HCT116 (cell line): ENCODE measurements around the gene SOX6. TPM values are rescaled to one million over a fixed set of nuclear protein-coding genes. Genes with fewer than 3 reads are reported as not detected.

Experiments
- ATAC-seq: fragments of 200-7000 bp; cut with Tn5 transposase; 2 replicates; pipeline ENCODE4 v1.9.1; 2020; ENCODE audit warnings: mild to moderate bottlenecking, moderate library complexity
- BruUV-seq: library from RNA; stranded (reverse); fragments of 400-500 nt; replicated peaks from 2 replicates; lab custom pipeline; 2021; lab: Mats Ljungman, UMichigan
- CTCF ChIA-PET: fragments of 300-600 bp; sonication (Branson Sonifier 250); formaldehyde crosslinking; loops from one replicate; lab custom pipeline; 2021; ENCODE audit warnings: antibody characterized with exemption; lab: Charles Lee
- POLR2A ChIA-PET: fragments of 300-600, 350-600 bp; sonication (Branson Sonifier 250); formaldehyde crosslinking; loops from one replicate; lab custom pipeline; 2021; ENCODE audit warnings: antibody characterized with exemption; lab: Charles Lee
- RAD21 ChIA-PET, 2 experiments: fragments of 300-600 bp; sonication (Branson Sonifier 250); formaldehyde crosslinking; loops; one replicate each; lab custom pipeline; 2023; ENCODE audit warnings: low total read pairs in 2 of 2; ENCODE audit not compliant: uncharacterized antibody in 2 of 2, unreplicated experiment in 2 of 2, low non-redundant PET in 1 of 2; lab: Charles Lee
- DNase-seq: peaks from one replicate; pipeline ENCODE4 v3.0.0-alpha.2; 2010; ENCODE audit warnings: low read depth, low spot score
- H2AFZ ChIP-seq: fragments of 200-600 bp; shearing (Covaris generic), sonication (generic); 2 replicates; pipeline ENCODE4 v1.6.1; 2017; ENCODE audit warnings: low read depth, mixed run types, mixed read lengths, antibody characterized with exemption, low read length; ENCODE audit not compliant: poor library complexity, severe bottlenecking
- H3K27ac ChIP-seq: 2 replicates; pipeline ENCODE4 v1.5.1; 2012; ENCODE audit warnings: low read depth, low read length
- H3K27me3 ChIP-seq: fragments of 200-600 bp; sonication (generic); 2 replicates; pipeline ENCODE4 v1.6.1; 2016; ENCODE audit warnings: mixed run types, low read length, mixed read lengths; ENCODE audit not compliant: insufficient read depth
- H3K36me3 ChIP-seq, 2 experiments: fragments of 200-500 bp in 1 of 2; fragments of 200-600 bp in 1 of 2; sonication (Bioruptor generic) in 1 of 2; sonication (generic) in 1 of 2; 2 replicates each; pipeline versions ENCODE4 v1.5.1 to v1.6.1; 2014 to 2016; ENCODE audit warnings: low read length in 2 of 2, inconsistent platforms in 1 of 2, mixed read lengths in 1 of 2, mixed run types in 1 of 2; ENCODE audit not compliant: insufficient read depth in 2 of 2, control insufficient read depth in 1 of 2
- H3K4me1 ChIP-seq, 2 experiments: fragments of 200-600 bp in 1 of 2; sonication (generic) in 1 of 2; 2 replicates each; pipeline versions ENCODE4 v1.5.1 to v1.6.1; 2012 to 2017; ENCODE audit warnings: low read length in 2 of 2, inconsistent platforms in 1 of 2, mild to moderate bottlenecking in 1 of 2, mixed read lengths in 1 of 2, mixed run types in 1 of 2, moderate library complexity in 1 of 2; ENCODE audit not compliant: insufficient read depth in 2 of 2, control insufficient read depth in 1 of 2
- H3K4me2 ChIP-seq: fragments of 200-600 bp; sonication (generic); 2 replicates; pipeline ENCODE4 v1.6.1; 2017; ENCODE audit warnings: mixed run types, low read length, mixed read lengths
- H3K4me3 ChIP-seq, 2 experiments: fragments of 200-600 bp in 1 of 2; sonication (generic) in 1 of 2; replicated peaks in 1 of 2; 2 replicates each; pipeline ENCODE4 v1.5.1; 2011 to 2016; ENCODE audit warnings: low read length in 2 of 2, control low read depth in 1 of 2, low read depth in 1 of 2, mild to moderate bottlenecking in 1 of 2, mixed read lengths in 1 of 2, mixed run types in 1 of 2
- H3K79me2 ChIP-seq: fragments of 200-600 bp; sonication (generic); 2 replicates; pipeline ENCODE4 v1.6.1; 2017; ENCODE audit warnings: mild to moderate bottlenecking, mixed run types, low read length, moderate library complexity, mixed read lengths; ENCODE audit not compliant: insufficient read depth
- H3K9ac ChIP-seq: fragments of 200-600 bp; sonication (generic); 2 replicates; pipeline ENCODE4 v1.6.1; 2016; ENCODE audit warnings: low read length, mixed read lengths
- H3K9me2 ChIP-seq: fragments of 200-600 bp; sonication (generic), shearing (Covaris generic); 2 replicates; pipeline ENCODE4 v1.6.1; 2017; ENCODE audit warnings: mixed run types, mild to moderate bottlenecking, moderate library complexity; ENCODE audit not compliant: insufficient read depth
- H3K9me3 ChIP-seq, 2 experiments: fragments of 200-500 bp in 1 of 2; fragments of 200-600 bp in 1 of 2; sonication (Bioruptor generic) in 1 of 2; sonication (generic) in 1 of 2; 2 replicates each; pipeline ENCODE4 v1.6.1; 2014 to 2017; ENCODE audit warnings: low read length in 2 of 2, mixed read lengths in 2 of 2, inconsistent platforms in 1 of 2, low read depth in 1 of 2, mild to moderate bottlenecking in 1 of 2, mixed run types in 1 of 2, moderate library complexity in 1 of 2; ENCODE audit not compliant: control insufficient read depth in 1 of 2, insufficient read depth in 1 of 2
- H4K20me1 ChIP-seq: fragments of 200-600 bp; sonication (generic), shearing (Covaris generic); 2 replicates; pipeline ENCODE4 v1.6.1; 2017; ENCODE audit warnings: mixed run types, mild to moderate bottlenecking, moderate library complexity; ENCODE audit not compliant: insufficient read depth
- CBX3 ChIP-seq: IDR thresholded peaks from 2 replicates; pipeline ENCODE4 v1.6.1; 2012; ENCODE audit warnings: low read depth
- CEBPB ChIP-seq: IDR thresholded peaks from 2 replicates; pipeline ENCODE4 v1.6.1; 2012; ENCODE audit warnings: low read depth
- CTCF ChIP-seq, 3 experiments: fragments of 200-600 bp in 1 of 3; sonication (generic) in 1 of 3; IDR thresholded peaks in 2 of 3; conservative IDR thresholded peaks in 1 of 3; 2 replicates each; pipeline ENCODE4 v1.5.1; 2012 to 2017; ENCODE audit warnings: low read depth in 2 of 3, low read length in 2 of 3, antibody characterized with exemption in 1 of 3, borderline replicate concordance in 1 of 3, control low read depth in 1 of 3, mild to moderate bottlenecking in 1 of 3, mixed read lengths in 1 of 3, mixed run types in 1 of 3, moderate library complexity in 1 of 3; ENCODE audit not compliant: insufficient read depth in 1 of 3
- JUND ChIP-seq: IDR thresholded peaks from 2 replicates; pipeline ENCODE4 v1.6.1; 2012
- MAX ChIP-seq: IDR thresholded peaks from 2 replicates; pipeline ENCODE4 v1.6.1; 2012
- POLR2A ChIP-seq: IDR thresholded peaks from 2 replicates; pipeline ENCODE4 v1.7.0; 2011; ENCODE audit warnings: borderline replicate concordance; ENCODE audit not compliant: insufficient read depth, insufficient read length; ENCODE audit errors: extremely low read depth
- RAD21 ChIP-seq: IDR thresholded peaks from 2 replicates; pipeline ENCODE4 v1.6.1; 2012; ENCODE audit warnings: low read depth, mild to moderate bottlenecking
- SIN3A ChIP-seq: IDR thresholded peaks from 2 replicates; pipeline ENCODE4 v1.6.1; 2012; ENCODE audit warnings: low read depth
- SP1 ChIP-seq: IDR thresholded peaks from 2 replicates; pipeline ENCODE4 v1.6.1; 2012; ENCODE audit warnings: low read depth
- SRF ChIP-seq: IDR thresholded peaks from 2 replicates; pipeline ENCODE4 v1.6.1; 2012; ENCODE audit warnings: low read depth
- TCF7L2 ChIP-seq: IDR thresholded peaks from 2 replicates; pipeline ENCODE4 v1.7.0; 2011; ENCODE audit warnings: borderline replicate concordance, inconsistent platforms; ENCODE audit not compliant: insufficient read depth, insufficient read length; ENCODE audit errors: extremely low read depth
- YY1 ChIP-seq: IDR thresholded peaks from 2 replicates; pipeline ENCODE4 v1.6.1; 2011; ENCODE audit warnings: low read length, low read depth, moderate library complexity, mild to moderate bottlenecking; ENCODE audit not compliant: insufficient replicate concordance; ENCODE audit errors: extremely low read depth
- ZBTB33 ChIP-seq: IDR thresholded peaks from 2 replicates; pipeline ENCODE4 v1.6.1; 2011; ENCODE audit warnings: mild to moderate bottlenecking, low read length, moderate library complexity; ENCODE audit not compliant: insufficient replicate concordance; ENCODE audit errors: extremely low read depth
- ZFX ChIP-seq: fragments of 450-650 bp; IDR thresholded peaks from 2 replicates; pipeline ENCODE4 v1.6.1; 2017
- ZNF274 ChIP-seq: fragments of 200-500 bp; sonication (Bioruptor generic); IDR thresholded peaks from 2 replicates; pipeline ENCODE4 v1.6.1; 2014; ENCODE audit warnings: mild to moderate bottlenecking, low read depth, low read length, inconsistent platforms
- intact Hi-C: fragments of 100-400 bp; cut with micrococcal nuclease; formaldehyde crosslinking; loops from 2 replicates; pipeline ENCODE4 v1.10.0; 2022
- total RNA-seq: library from RNA; stranded (reverse); gene quantifications from one replicate; pipeline ENCODE4 v1.2.1, GENCODE V29; 2021; ENCODE audit not compliant: unreplicated experiment
- TF ChIP-seq, protein P1 (sequence below): IDR thresholded peaks from 2 replicates; pipeline ENCODE4 v1.6.1; 2012

Gene SOX6
- total RNA-seq, 1 experiment from 2014 or later: 0.81 TPM

GRCh38 chr11:15955595-15955994, 400.8 kb downstream of the SOX6 start:
- CTCF ChIA-PET: no interaction called here
- Histone ChIP-seq H3K36me3 (no peaks in the 10 kb centered on the region), H2AFZ (no peak overlapping the region), H3K4me3 (no peak overlapping the region)
- no peak for TF ChIP-seq YY1
- no peak for TF ChIP-seq ZNF274
- no peak for TF ChIP-seq SIN3A
- TF ChIP-seq SP1: no peak
- TF ChIP-seq ZBTB33: no peak
- no peak for TF ChIP-seq CBX3
- TF ChIP-seq ZFX: no peak
- TF ChIP-seq, protein P1, sequence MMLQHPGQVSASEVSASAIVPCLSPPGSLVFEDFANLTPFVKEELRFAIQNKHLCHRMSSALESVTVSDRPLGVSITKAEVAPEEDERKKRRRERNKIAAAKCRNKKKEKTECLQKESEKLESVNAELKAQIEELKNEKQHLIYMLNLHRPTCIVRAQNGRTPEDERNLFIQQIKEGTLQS: no peak
- TF ChIP-seq SRF: no peak
- TF ChIP-seq JUND: no peak
- no peak for TF ChIP-seq CEBPB
- TF ChIP-seq POLR2A: no peak
- no peak for TF ChIP-seq RAD21
- TF ChIP-seq MAX: no peak
- no peak for TF ChIP-seq CTCF (IDR thresholded peaks at IDR 0.05 in 2 of 3, conservative IDR thresholded peaks at IDR 0.05 in 1 of 3; ENCODE audit: borderline replicate concordance in 1 of 3, insufficient read depth in 1 of 3, low read depth in 2 of 3, low read length in 2 of 3)
- no peak for TF ChIP-seq TCF7L2
- TF ChIP-seq, all 23 proteins: peak for 0
- Histone ChIP-seq H4K20me1 (no peaks in the 10 kb centered on the region), H3K4me2 (no peak overlapping the region), H3K27ac (no peak overlapping the region), H3K4me1 (no peaks in the 10 kb centered on the region), H3K9ac (no peak overlapping the region), H3K79me2 (no peaks in the 10 kb centered on the region), H3K27me3 (no peaks in the 10 kb centered on the region; the same call in 1 of the 2 replicates), H3K9me3 (no peaks in the 10 kb centered on the region), H3K9me2 (no peaks in the 10 kb centered on the region)
- ChIA-PET POLR2A (no interaction called here), RAD21 (no interaction called here)
- no peak for ATAC-seq
- BruUV-seq: no TSS peak
- no peak for DNase-seq
- intact Hi-C loops: no loop called here
